Bronchial smooth muscle cell (primary cell): ENCODE measurements around the gene NTNG1. TPM values are rescaled to one million over a fixed set of nuclear protein-coding genes. Genes with fewer than 3 reads are reported as not detected.

Experiments
- total RNA-seq: library from RNA; depleted of rRNA; stranded (reverse); fragments of >200 nt; gene quantifications from 2 replicates; pipeline ENCODE4 v1.2.1, GENCODE V29; 2014

NTNG1 gene
- 9.6 and 18.3 TPM in 2 replicates for total RNA-seq

GRCh38 chr1:107140703-107141490, at the start of gene NTNG1:
Gene NTNG1 (plus strand): TSS chr1:107141039.

Other genes with a start within 250 kb of the NTNG1 start
- gene PRMT6, start 84.4 kb upstream of the NTNG1 start, total RNA-seq, result 12.5 and 18.8 TPM in 2 replicates